ENCODE data around the gene CPHXL2.

Gene CPHXL2

GRCh38 chr16:75647112-75647491 lies 29.7 kb downstream of the CPHXL2 start:
- TF ChIP-seq CTCF (IDR thresholded peaks at IDR 0.05; ENCODE audit: low read depth, low read length), result no peak
- peak overlapping the region; percentile 88 for H3K4me3 ChIP-seq (ENCODE audit: low read depth, low read length)

- no peak overlapping the region for H3K4me3 ChIP-seq (ENCODE audit: low read depth, low read length)
- no peak for TF ChIP-seq CTCF (IDR thresholded peaks at IDR 0.05; ENCODE audit: low read depth, low read length)
Measured at GRCh38 chr16:75644240-75645012, 32.4 kb downstream of the CPHXL2 start.

- TF ChIP-seq CTCF (IDR thresholded peaks at IDR 0.05; ENCODE audit: low read depth, low read length), result no peak
- H3K4me3 ChIP-seq (ENCODE audit: low read depth, low read length), result no peak overlapping the region
Measured at GRCh38 chr16:75640598-75640997, 36.2 kb downstream of the CPHXL2 start.

GRCh38 chr16:75635036-75635435 lies 41.8 kb downstream of the CPHXL2 start:
- no peak overlapping the region for H3K4me3 ChIP-seq (ENCODE audit: low read depth, low read length)
- TF ChIP-seq CTCF (IDR thresholded peaks at IDR 0.05; ENCODE audit: low read depth, low read length), result no peak

- H3K4me3 ChIP-seq (ENCODE audit: low read depth, low read length), result no peak overlapping the region
- TF ChIP-seq CTCF (IDR thresholded peaks at IDR 0.05; ENCODE audit: low read depth, low read length), result no peak
Measured at GRCh38 chr16:75632857-75633256, 44.0 kb downstream of the CPHXL2 start.

GRCh38 chr16:75630052-75630451 lies 46.8 kb downstream of the CPHXL2 start:
- H3K4me3 ChIP-seq (ENCODE audit: low read depth, low read length), result no peak overlapping the region
- TF ChIP-seq CTCF (IDR thresholded peaks at IDR 0.05; ENCODE audit: low read depth, low read length), result no peak

GRCh38 chr16:75629132-75629531 lies 47.7 kb downstream of the CPHXL2 start:
- H3K4me3 ChIP-seq (ENCODE audit: low read depth, low read length), result no peak overlapping the region
- TF ChIP-seq CTCF (IDR thresholded peaks at IDR 0.05; ENCODE audit: low read depth, low read length), result no peak

Measured in WI38 (cell line).